Stimulated activated CD4-positive, alpha-beta T cell treated with anti-CD3 and anti-CD28 coated beads, Interleukin-2, amount 100 ng/mL, for 48 hours (primary cell): Measurements from ENCODE around the gene PRKG1.

ENCODE experiments used
- DNase-seq, 2 donors: peaks; one replicate each; pipeline ENCODE4 v3.0.0-alpha.2; 2020

The PRKG1 gene

GRCh38 chr10:52050429-52051047, 976.3 kb downstream of the PRKG1 start:
- DNase-seq, result no peak

- DNase-seq, result no peak
Observed at GRCh38 chr10:52053497-52053896, 979.2 kb downstream of the PRKG1 start.

- DNase-seq, result no peak
Observed at GRCh38 chr10:52056291-52056690, 982.0 kb downstream of the PRKG1 start.

GRCh38 chr10:52059089-52059488, 984.8 kb downstream of the PRKG1 start:
- no peak for DNase-seq

GRCh38 chr10:52063159-52063558, 988.9 kb downstream of the PRKG1 start:
- DNase-seq, result no peak

- no peak for DNase-seq
Observed at GRCh38 chr10:52064084-52064845, 990.0 kb downstream of the PRKG1 start.

- DNase-seq, result no peak
Observed at GRCh38 chr10:52066383-52066782, 992.1 kb downstream of the PRKG1 start.

- DNase-seq, result no peak
Observed at GRCh38 chr10:52068485-52068884, 994.2 kb downstream of the PRKG1 start.

- DNase-seq, result no peak
Observed at GRCh38 chr10:52071814-52072213, 997.5 kb downstream of the PRKG1 start.

- DNase-seq, result no peak
Observed at GRCh38 chr10:52074505-52075026, 1000.3 kb downstream of the PRKG1 start.

- no peak for DNase-seq
Observed at GRCh38 chr10:52077814-52078213, 1003.5 kb downstream of the PRKG1 start.

GRCh38 chr10:52078397-52078937, 1004.2 kb downstream of the PRKG1 start:
- DNase-seq, result no peak

- DNase-seq, result no peak
Observed at GRCh38 chr10:52082307-52082706, 1008.0 kb downstream of the PRKG1 start.

GRCh38 chr10:52083422-52083821, 1009.1 kb downstream of the PRKG1 start:
- DNase-seq, result no peak

GRCh38 chr10:52092390-52092789, 1018.1 kb downstream of the PRKG1 start:
- no peak for DNase-seq

- no peak for DNase-seq
Observed at GRCh38 chr10:52098130-52098529, 1023.8 kb downstream of the PRKG1 start.

- DNase-seq, result no peak
Observed at GRCh38 chr10:52099026-52099600, 1024.8 kb downstream of the PRKG1 start.

- DNase-seq, result no peak
Observed at GRCh38 chr10:52100011-52100547, 1025.8 kb downstream of the PRKG1 start.

- no peak for DNase-seq
Observed at GRCh38 chr10:52105301-52105700, 1031.0 kb downstream of the PRKG1 start.

- DNase-seq, result no peak
Observed at GRCh38 chr10:52106011-52106410, 1031.7 kb downstream of the PRKG1 start.

GRCh38 chr10:52106899-52107298, 1032.6 kb downstream of the PRKG1 start:
- no peak for DNase-seq

- no peak for DNase-seq
Observed at GRCh38 chr10:52108236-52108635, 1033.9 kb downstream of the PRKG1 start.

GRCh38 chr10:52110576-52110975, 1036.3 kb downstream of the PRKG1 start:
- DNase-seq, result no peak
